H1 (cell line): ENCODE results near the gene DPF3. TPM values are rescaled to one million over a fixed set of nuclear protein-coding genes. Genes with fewer than 3 reads are reported as not detected.

Experiments
- CTCF ChIA-PET: fragments of 300-600 bp; sonication (Branson Sonifier 250); formaldehyde crosslinking; loops from one replicate; lab custom pipeline; 2021; ENCODE audit not compliant: partially characterized antibody; lab: Charles Lee
- POLR2A ChIA-PET: fragments of 300-600 bp; sonication (Branson Sonifier 250); formaldehyde crosslinking; loops from one replicate; lab custom pipeline; 2021; ENCODE audit warnings: inconsistent platforms; ENCODE audit not compliant: partially characterized antibody; lab: Charles Lee
- DNase-seq, 2 experiments: peaks; one replicate each; pipeline versions ENCODE4 v3.0.0 to v3.0.0-alpha.2; 2010 to 2022; ENCODE audit warnings: low spot score in 2 of 2, low read depth in 1 of 2, mixed read lengths in 1 of 2
- FAIRE-seq: peaks from 2 replicates; lab custom pipeline; 2011; peaks lifted over from hg19 to GRCh38; lab: Jason Lieb, UNC
- H2AFZ ChIP-seq: 2 replicates; pipeline ENCODE4 v1.8.1; 2012; ENCODE audit warnings: low read length, inconsistent platforms
- H2AK5ac ChIP-seq: 2 replicates; pipeline ENCODE4 v1.6.1; 2013; ENCODE audit warnings: low read depth, low read length
- H2BK120ac ChIP-seq: replicated peaks from 2 replicates; pipeline ENCODE3; 2013; ENCODE audit warnings: low read depth, low read length, inconsistent platforms
- H2BK12ac ChIP-seq: 2 replicates; pipeline ENCODE4 v1.6.1; 2013; ENCODE audit warnings: low read depth, low read length
- H2BK15ac ChIP-seq: 2 replicates; pipeline ENCODE4 v1.6.1; 2013; ENCODE audit warnings: low read length
- H2BK20ac ChIP-seq: 2 replicates; pipeline ENCODE4 v1.6.1; 2013; ENCODE audit warnings: low read length
- H2BK5ac ChIP-seq: 2 replicates; pipeline ENCODE4 v1.6.1; 2013; ENCODE audit warnings: low read depth, low read length
- H3K14ac ChIP-seq: 2 replicates; pipeline ENCODE4 v1.6.1; 2013; ENCODE audit warnings: inconsistent platforms; ENCODE audit not compliant: insufficient read length
- H3K18ac ChIP-seq: 2 replicates; pipeline ENCODE4 v1.6.1; 2013; ENCODE audit warnings: low read length; ENCODE audit errors: extremely low read depth
- H3K23ac ChIP-seq: 2 replicates; pipeline ENCODE4 v1.6.1; 2013; ENCODE audit warnings: inconsistent platforms; ENCODE audit not compliant: insufficient read length
- H3K23me2 ChIP-seq: 2 replicates; pipeline ENCODE4 v1.6.1; 2013; ENCODE audit warnings: low read depth, low read length
- H3K27ac ChIP-seq: 2 replicates; pipeline ENCODE4 v1.6.1; 2011; ENCODE audit warnings: low read depth, low read length, inconsistent platforms
- H3K27me3 ChIP-seq, 4 experiments: replicated peaks in 1 of 4; 1 replicate in 1 of 4; 2 replicates in 3 of 4; pipeline versions ENCODE4 v1.6.1 to v1.8.1; 2011 to 2013; ENCODE audit warnings: low read length in 3 of 4, mild to moderate bottlenecking in 3 of 4, inconsistent platforms in 2 of 4, mixed read lengths in 2 of 4, moderate library complexity in 1 of 4; ENCODE audit not compliant: control insufficient read depth in 3 of 4, insufficient read depth in 3 of 4; ENCODE audit errors: extremely low read depth in 1 of 4
- H3K36me3 ChIP-seq, 4 experiments: 2 replicates each; pipeline versions ENCODE4 v1.6.1 to v1.8.1; 2011 to 2013; ENCODE audit warnings: mild to moderate bottlenecking in 4 of 4, low read length in 3 of 4, moderate library complexity in 2 of 4, control low read depth in 1 of 4, inconsistent platforms in 1 of 4; ENCODE audit not compliant: insufficient read depth in 4 of 4, control insufficient read depth in 2 of 4
- H3K4ac ChIP-seq: replicated peaks from 2 replicates; pipeline ENCODE3; 2013; ENCODE audit warnings: low read length, low read depth, mixed read lengths, inconsistent platforms; ENCODE audit not compliant: insufficient read length
- H3K4me1 ChIP-seq, 4 experiments: replicated peaks in 1 of 4; 1 replicate in 1 of 4; 2 replicates in 3 of 4; pipeline versions ENCODE4 v1.6.1 to v1.8.1; 2011 to 2013; ENCODE audit warnings: low read length in 3 of 4, inconsistent platforms in 2 of 4, mixed read lengths in 1 of 4; ENCODE audit not compliant: insufficient read depth in 4 of 4, control insufficient read depth in 3 of 4
- H3K4me2 ChIP-seq, 2 experiments: 2 replicates each; pipeline versions ENCODE4 v1.6.1 to v1.8.1; 2011 to 2013; ENCODE audit warnings: low read depth in 2 of 2, low read length in 2 of 2, control low read depth in 1 of 2, inconsistent platforms in 1 of 2, mild to moderate bottlenecking in 1 of 2; ENCODE audit not compliant: insufficient read depth in 1 of 2
- H3K4me3 ChIP-seq, 4 experiments: fragments of 200-600, 300-600 bp in 1 of 4; sonication (generic), shearing (Covaris generic), sonication (Bioruptor Twin) in 1 of 4; 2 replicates each; pipeline versions ENCODE4 v1.5.1 to v1.8.1; 2011 to 2016; ENCODE audit warnings: low read length in 4 of 4, low read depth in 3 of 4, control low read depth in 2 of 4, inconsistent platforms in 2 of 4, mild to moderate bottlenecking in 2 of 4, mixed read lengths in 1 of 4, moderate library complexity in 1 of 4; ENCODE audit not compliant: insufficient read depth in 2 of 4; ENCODE audit errors: extremely low read depth in 1 of 4
- H3K56ac ChIP-seq: replicated peaks from 2 replicates; pipeline ENCODE3; 2013; ENCODE audit warnings: low read depth, mild to moderate bottlenecking, mixed read lengths, low read length, inconsistent platforms; ENCODE audit not compliant: insufficient read length
- H3K79me1 ChIP-seq: 2 replicates; pipeline ENCODE4 v1.6.1; 2013; ENCODE audit warnings: low read depth, low read length, control low read depth
- H3K79me2 ChIP-seq, 2 experiments: 2 replicates each; pipeline versions ENCODE4 v1.6.1 to v1.8.1; 2012 to 2013; ENCODE audit warnings: low read length in 2 of 2, mild to moderate bottlenecking in 2 of 2, inconsistent platforms in 1 of 2; ENCODE audit not compliant: insufficient read depth in 2 of 2, control insufficient read depth in 1 of 2
- H3K9ac ChIP-seq, 4 experiments: replicated peaks in 1 of 4; 1 replicate in 1 of 4; 2 replicates in 3 of 4; pipeline versions ENCODE4 v1.6.1 to v1.8.1; 2011 to 2013; ENCODE audit warnings: low read depth in 3 of 4, low read length in 3 of 4, control low read depth in 2 of 4, mild to moderate bottlenecking in 2 of 4, moderate library complexity in 2 of 4, inconsistent platforms in 1 of 4; ENCODE audit errors: extremely low read depth in 1 of 4
- H3K9me3 ChIP-seq, 2 experiments: 2 replicates each; pipeline versions ENCODE4 v1.6.1 to v1.8.1; 2012 to 2013; ENCODE audit warnings: mild to moderate bottlenecking in 2 of 2, moderate library complexity in 2 of 2, control low read depth in 1 of 2, inconsistent platforms in 1 of 2, low read depth in 1 of 2, low read length in 1 of 2, mixed read lengths in 1 of 2; ENCODE audit not compliant: insufficient read depth in 2 of 2
- H4K20me1 ChIP-seq, 2 experiments: replicated peaks in 1 of 2; 2 replicates each; pipeline versions ENCODE3 to v1.8.1; 2011 to 2013; ENCODE audit warnings: inconsistent platforms in 2 of 2, low read length in 2 of 2, mild to moderate bottlenecking in 1 of 2; ENCODE audit not compliant: insufficient read depth in 2 of 2, control insufficient read depth in 1 of 2
- H4K5ac ChIP-seq: 2 replicates; pipeline ENCODE4 v1.6.1; 2013; ENCODE audit warnings: low read length, low read depth, mixed read lengths, inconsistent platforms; ENCODE audit not compliant: insufficient read length
- H4K8ac ChIP-seq: 2 replicates; pipeline ENCODE4 v1.8.0; 2013; ENCODE audit warnings: mild to moderate bottlenecking, moderate library complexity, low read length, inconsistent platforms; ENCODE audit not compliant: insufficient read depth; ENCODE audit errors: extremely low read depth
- H4K91ac ChIP-seq: replicated peaks from 2 replicates; pipeline ENCODE3; 2013; ENCODE audit warnings: low read length, mixed read lengths, inconsistent platforms; ENCODE audit not compliant: insufficient read length
- MAFK ChIP-seq: IDR thresholded peaks from 2 replicates; pipeline ENCODE4 v1.6.1; 2012; ENCODE audit warnings: low read depth, mild to moderate bottlenecking, improper control_type of control experiment, low read length
- RAD21 ChIP-seq, 2 experiments: IDR thresholded peaks in 1 of 2; conservative IDR thresholded peaks in 1 of 2; 2 replicates each; pipeline ENCODE4 v1.6.1; 2011; ENCODE audit warnings: low read depth in 2 of 2, low read length in 2 of 2, improper control_type of control experiment in 1 of 2, inconsistent platforms in 1 of 2, mild to moderate bottlenecking in 1 of 2, moderate library complexity in 1 of 2
- polyA plus RNA-seq, 7 experiments: library from polyadenylated mRNA; depleted of rRNA in 3 of 7; stranded (reverse) in 5 of 7; unstranded in 2 of 7; fragments of >200 nt in 5 of 7; fragments of 200-250 nt in 2 of 7; gene quantifications; 1 replicate in 5 of 7; 2 replicates in 1 of 7; 4 replicates in 1 of 7; pipeline versions ENCODE4 v1.2.1 to v1.2.3, GENCODE V29; 2011 to 2013; ENCODE audit warnings: missing spikeins in 2 of 7, mixed read lengths in 2 of 7
- total RNA-seq: library from RNA; stranded (reverse); fragmentation: NEBNext Ultra II Directional; extraction: Animal tissue kit (Norgen Biotek cat#: 25700); gene quantifications from 2 replicates; pipeline ENCODE4 v1.2.1, GENCODE V29; 2021

DPF3 gene
- total and polyA plus RNA-seq, 2 of the 8 experiments (the other 6 are each of a cell fraction or from before 2014, with no cell fraction given) = 0.19 TPM; not detected in 1

DNA sequence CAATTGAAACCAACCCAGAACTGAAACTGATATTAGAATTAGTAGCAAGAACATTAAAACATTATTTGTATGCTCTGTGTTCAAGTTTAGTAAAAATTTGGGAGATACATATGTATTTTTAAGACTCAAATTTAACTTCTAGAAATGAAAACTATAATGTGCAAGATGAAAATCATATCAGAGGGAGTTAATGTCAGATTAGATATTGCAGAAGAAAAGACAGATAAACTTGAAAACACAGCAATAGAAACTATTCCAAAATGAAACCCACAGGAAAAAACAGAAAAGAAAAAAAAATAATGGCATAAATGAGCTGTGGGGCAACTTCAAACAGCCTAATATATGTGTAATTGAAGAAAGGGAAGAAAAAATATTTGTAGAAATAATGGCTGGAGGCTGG is 134.9 kb downstream of the DPF3 start:
- Histone ChIP-seq H3K27ac (no peak overlapping the region), H3K14ac (no peak overlapping the region), H3K4ac (no peak overlapping the region), H3K79me1 (no peaks in the 10 kb centered on the region), H3K18ac (no peak overlapping the region), H3K4me3 (no peak overlapping the region), H4K20me1 (peaks cover 0 to 2% of the 10 kb centered on the region in 2 experiments), H2BK15ac (no peak overlapping the region), H3K23me2 (no peaks in the 10 kb centered on the region), H3K79me2 (no peaks in the 10 kb centered on the region), H3K9ac (no peak overlapping the region), H3K36me3 (no peaks in the 10 kb centered on the region), H4K91ac (no peak overlapping the region), H2BK12ac (no peak overlapping the region), H3K9me3 (peaks cover 7 to 9% of the 10 kb centered on the region in 2 experiments; a peak in 2 of 4 replicates), H3K27me3 (no peaks in the 10 kb centered on the region; a peak in 1 of 7 replicates), H3K4me1 (peaks cover 0 to 2% (median 0%) of the 10 kb centered on the region in 4 experiments; a peak in 1 of 7 replicates), H3K4me2 (no peak overlapping the region), H4K5ac (no peak overlapping the region), H3K23ac (no peak overlapping the region), H2AFZ (no peak overlapping the region), H4K8ac (no peak overlapping the region), H2BK120ac (no peak overlapping the region), H2AK5ac (no peak overlapping the region), H3K56ac (no peak overlapping the region), H2BK20ac (no peak overlapping the region), H2BK5ac (no peak overlapping the region)
- CTCF ChIA-PET = interaction anchor here (0.7 to 3.2 kb wide), 15 partner anchors 12 to 243 kb away, joined by 3 to 33 read pairs (median 4); no protein-coding TSS in a partner anchor
- FAIRE-seq (no peak), DNase-seq (no peak)
- POLR2A ChIA-PET = no interaction called here
- no peak for TF ChIP-seq MAFK
- TF ChIP-seq RAD21 (IDR thresholded peaks at IDR 0.05 in 1 of 2, conservative IDR thresholded peaks at IDR 0.05 in 1 of 2; ENCODE audit: low read depth in 2 of 2, low read length in 2 of 2) = no peak
